Measurements from ENCODE around the gene C3orf70.

The C3orf70 gene

GRCh38 chr3:185162634-185163033 lies 9.8 kb upstream of the C3orf70 start:
- no peak for DNase-seq (ENCODE audit: low read depth)
- H3K4me3 ChIP-seq (ENCODE audit: low read depth, low read length) = no peak overlapping the region
- no peak for TF ChIP-seq CTCF (IDR thresholded peaks at IDR 0.05; ENCODE audit: control insufficient read depth, extremely low read depth, insufficient read depth)

GRCh38 chr3:185161761-185162160 lies 8.9 kb upstream of the C3orf70 start:
- TF ChIP-seq CTCF (IDR thresholded peaks at IDR 0.05; ENCODE audit: control insufficient read depth, extremely low read depth, insufficient read depth) = no peak
- H3K4me3 ChIP-seq (ENCODE audit: low read depth, low read length) = no peak overlapping the region
- DNase-seq (ENCODE audit: low read depth) = no peak

GRCh38 chr3:185157347-185157746 lies 4.5 kb upstream of the C3orf70 start:
- TF ChIP-seq CTCF (IDR thresholded peaks at IDR 0.05; ENCODE audit: control insufficient read depth, extremely low read depth, insufficient read depth) = no peak

GRCh38 chr3:185155678-185156077 lies 2.8 kb upstream of the C3orf70 start:
- no peak for TF ChIP-seq CTCF (IDR thresholded peaks at IDR 0.05; ENCODE audit: control insufficient read depth, extremely low read depth, insufficient read depth)
- no peak for DNase-seq (ENCODE audit: low read depth)

More at GRCh38 chr3:185157347-185157746, 4.5 kb upstream of the C3orf70 start:
- no peak overlapping the region for H3K4me3 ChIP-seq (ENCODE audit: low read depth, low read length)
- no peak for DNase-seq (ENCODE audit: low read depth)

GRCh38 chr3:185153861-185154629 lies 1.2 kb upstream of the C3orf70 start:
- H3K4me3 ChIP-seq (ENCODE audit: low read depth, low read length) = no peak overlapping the region
- DNase-seq (ENCODE audit: low read depth) = no peak
- no peak for TF ChIP-seq CTCF (IDR thresholded peaks at IDR 0.05; ENCODE audit: control insufficient read depth, extremely low read depth, insufficient read depth)

More at GRCh38 chr3:185155678-185156077, 2.8 kb upstream of the C3orf70 start:
- no peak overlapping the region for H3K4me3 ChIP-seq (ENCODE audit: low read depth, low read length)

GRCh38 chr3:185153171-185153771 lies 411 bp upstream of the C3orf70 start:
- H3K4me3 ChIP-seq (ENCODE audit: low read depth, low read length) = peak overlapping the region; percentile 52
- no peak for DNase-seq (ENCODE audit: low read depth)
- TF ChIP-seq CTCF (IDR thresholded peaks at IDR 0.05; ENCODE audit: control insufficient read depth, extremely low read depth, insufficient read depth) = no peak

Measured in LNCaP clone FGC (cell line).